Spleen (tissue), 7 donors: ENCODE results near the gene PREB.
A peak's percentile ranks its signal among the peaks of the same experiment; 100 is the strongest.

Experiments
- POLR2A ChIP-seq, 3 donors: fragments of 450-650 bp; IDR thresholded peaks; one replicate each; pipeline ENCODE4 v1.5.1; 2017; ENCODE audit warnings: antibody characterized with exemption in 3 of 3, mild to moderate bottlenecking in 1 of 3
- TF ChIP-seq, protein P1 (sequence below), 11 experiments: fragments of 200-600 bp in 7 of 11; fragments of 450-650 bp in 4 of 11; sonication (generic) in 4 of 11; IDR thresholded peaks in 8 of 11; conservative IDR thresholded peaks in 3 of 11; 1 replicate in 7 of 11; 2 replicates in 4 of 11; pipeline versions ENCODE4 v1.4.0 to v1.8.0; 2016 to 2021; ENCODE audit warnings: antibody characterized with exemption in 11 of 11, inconsistent platforms in 4 of 11, mild to moderate bottlenecking in 1 of 11
- donor health status: DM: no; HTN: no; CAD: no; lungs with moderate emphysema.
- donor health status: DM: no; HTN: no; CAD: no.
- donor health status: DM: no; HTN: no; CAD: no.

- TF ChIP-seq, protein P1, sequence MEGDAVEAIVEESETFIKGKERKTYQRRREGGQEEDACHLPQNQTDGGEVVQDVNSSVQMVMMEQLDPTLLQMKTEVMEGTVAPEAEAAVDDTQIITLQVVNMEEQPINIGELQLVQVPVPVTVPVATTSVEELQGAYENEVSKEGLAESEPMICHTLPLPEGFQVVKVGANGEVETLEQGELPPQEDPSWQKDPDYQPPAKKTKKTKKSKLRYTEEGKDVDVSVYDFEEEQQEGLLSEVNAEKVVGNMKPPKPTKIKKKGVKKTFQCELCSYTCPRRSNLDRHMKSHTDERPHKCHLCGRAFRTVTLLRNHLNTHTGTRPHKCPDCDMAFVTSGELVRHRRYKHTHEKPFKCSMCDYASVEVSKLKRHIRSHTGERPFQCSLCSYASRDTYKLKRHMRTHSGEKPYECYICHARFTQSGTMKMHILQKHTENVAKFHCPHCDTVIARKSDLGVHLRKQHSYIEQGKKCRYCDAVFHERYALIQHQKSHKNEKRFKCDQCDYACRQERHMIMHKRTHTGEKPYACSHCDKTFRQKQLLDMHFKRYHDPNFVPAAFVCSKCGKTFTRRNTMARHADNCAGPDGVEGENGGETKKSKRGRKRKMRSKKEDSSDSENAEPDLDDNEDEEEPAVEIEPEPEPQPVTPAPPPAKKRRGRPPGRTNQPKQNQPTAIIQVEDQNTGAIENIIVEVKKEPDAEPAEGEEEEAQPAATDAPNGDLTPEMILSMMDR (IDR thresholded peaks at IDR 0.05 in 8 of 11, conservative IDR thresholded peaks at IDR 0.05 in 3 of 11): peak in 1 of 11 experiments; percentile 8
- no peak for TF ChIP-seq POLR2A (IDR thresholded peaks at IDR 0.05)
Observed at GRCh38 chr2:27123302-27124150, 10.9 kb downstream of the PREB start, which contains the start of gene ABHD1.
